ENCODE measurements around the gene SPPL3. TPM values are rescaled to one million over a fixed set of nuclear protein-coding genes. Genes with fewer than 3 reads are reported as not detected.

The SPPL3 gene
- polyA plus RNA-seq, 2 donors = 16.7 to 29.3 TPM

GRCh38 chr12:120755269-120755668, 148.9 kb downstream of the SPPL3 start:
- no peaks in the 10 kb centered on the region for H3K27me3 ChIP-seq (ENCODE audit: control insufficient read depth in 1 of 2, insufficient read depth in 2 of 2, low read length in 2 of 2)
- H3K27ac ChIP-seq (ENCODE audit: low read depth in 2 of 2, low read length in 1 of 2) = no peak overlapping the region
- H3K4me1 ChIP-seq (ENCODE audit: control insufficient read depth in 2 of 2, insufficient read depth in 2 of 2, low read length in 1 of 2) = no peaks in the 10 kb centered on the region
- H3K9me3 ChIP-seq (ENCODE audit: control insufficient read depth in 2 of 2, insufficient read depth in 1 of 2, low read depth in 1 of 2, low read length in 1 of 2) = no peaks in the 10 kb centered on the region
- no peak overlapping the region for H3K4me3 ChIP-seq (ENCODE audit: low read depth in 1 of 2, low read length in 2 of 2)
- H3K36me3 ChIP-seq (ENCODE audit: control insufficient read depth in 2 of 2, insufficient read depth in 2 of 2, low read length in 1 of 2) = peaks cover 0 to 8% of the 10 kb centered on the region in 2 donors

GRCh38 chr12:120754792-120755191, 149.4 kb downstream of the SPPL3 start:
- Histone ChIP-seq H3K4me1 (ENCODE audit: control insufficient read depth in 2 of 2, insufficient read depth in 2 of 2, low read length in 1 of 2) (no peaks in the 10 kb centered on the region), H3K27ac (ENCODE audit: low read depth in 2 of 2, low read length in 1 of 2) (no peak overlapping the region), H3K36me3 (ENCODE audit: control insufficient read depth in 2 of 2, insufficient read depth in 2 of 2, low read length in 1 of 2) (peaks cover 0 to 3% of the 10 kb centered on the region in 2 donors)

GRCh38 chr12:120751389-120751788, 152.8 kb downstream of the SPPL3 start:
- Histone ChIP-seq H3K4me1 (ENCODE audit: control insufficient read depth in 2 of 2, insufficient read depth in 2 of 2, low read length in 1 of 2) (no peaks in the 10 kb centered on the region), H3K27ac (ENCODE audit: low read depth in 2 of 2, low read length in 1 of 2) (no peak overlapping the region), H3K27me3 (ENCODE audit: control insufficient read depth in 1 of 2, insufficient read depth in 2 of 2, low read length in 2 of 2) (no peaks in the 10 kb centered on the region), H3K4me3 (ENCODE audit: low read depth in 1 of 2, low read length in 2 of 2) (no peak overlapping the region), H3K9me3 (ENCODE audit: control insufficient read depth in 2 of 2, insufficient read depth in 1 of 2, low read depth in 1 of 2, low read length in 1 of 2) (no peaks in the 10 kb centered on the region), H3K36me3 (ENCODE audit: control insufficient read depth in 2 of 2, insufficient read depth in 2 of 2, low read length in 1 of 2) (no peaks in the 10 kb centered on the region)
- WGBS, 2 donors = 95 to 97% methylated on average over 9 of the region's 9 CpGs

More at GRCh38 chr12:120754792-120755191, 149.4 kb downstream of the SPPL3 start:
- no peak overlapping the region for H3K4me3 ChIP-seq (ENCODE audit: low read depth in 1 of 2, low read length in 2 of 2)
- H3K9me3 ChIP-seq (ENCODE audit: control insufficient read depth in 2 of 2, insufficient read depth in 1 of 2, low read depth in 1 of 2, low read length in 1 of 2) = no peaks in the 10 kb centered on the region
- H3K27me3 ChIP-seq (ENCODE audit: control insufficient read depth in 1 of 2, insufficient read depth in 2 of 2, low read length in 2 of 2) = no peaks in the 10 kb centered on the region

GRCh38 chr12:120750806-120751205, 153.4 kb downstream of the SPPL3 start:
- Histone ChIP-seq H3K4me3 (ENCODE audit: low read depth in 1 of 2, low read length in 2 of 2) (no peak overlapping the region), H3K4me1 (ENCODE audit: control insufficient read depth in 2 of 2, insufficient read depth in 2 of 2, low read length in 1 of 2) (no peaks in the 10 kb centered on the region), H3K9me3 (ENCODE audit: control insufficient read depth in 2 of 2, insufficient read depth in 1 of 2, low read depth in 1 of 2, low read length in 1 of 2) (no peaks in the 10 kb centered on the region), H3K36me3 (ENCODE audit: control insufficient read depth in 2 of 2, insufficient read depth in 2 of 2, low read length in 1 of 2) (no peaks in the 10 kb centered on the region), H3K27ac (ENCODE audit: low read depth in 2 of 2, low read length in 1 of 2) (no peak overlapping the region), H3K27me3 (ENCODE audit: control insufficient read depth in 1 of 2, insufficient read depth in 2 of 2, low read length in 2 of 2) (no peaks in the 10 kb centered on the region)
- 94 to 97% methylated on average over 5 of the region's 5 CpGs for WGBS, 2 donors

GRCh38 chr12:120749256-120749655, 154.9 kb downstream of the SPPL3 start:
- Histone ChIP-seq H3K27ac (ENCODE audit: low read depth in 2 of 2, low read length in 1 of 2) (no peak overlapping the region), H3K9me3 (ENCODE audit: control insufficient read depth in 2 of 2, insufficient read depth in 1 of 2, low read depth in 1 of 2, low read length in 1 of 2) (no peaks in the 10 kb centered on the region), H3K4me3 (ENCODE audit: low read depth in 1 of 2, low read length in 2 of 2) (no peak overlapping the region), H3K27me3 (ENCODE audit: control insufficient read depth in 1 of 2, insufficient read depth in 2 of 2, low read length in 2 of 2) (no peaks in the 10 kb centered on the region), H3K36me3 (ENCODE audit: control insufficient read depth in 2 of 2, insufficient read depth in 2 of 2, low read length in 1 of 2) (no peaks in the 10 kb centered on the region), H3K4me1 (ENCODE audit: control insufficient read depth in 2 of 2, insufficient read depth in 2 of 2, low read length in 1 of 2) (no peaks in the 10 kb centered on the region)
- 73 to 74% methylated on average over 5 of the region's 5 CpGs for WGBS, 2 donors

- no peak overlapping the region for H3K4me3 ChIP-seq (ENCODE audit: low read depth in 1 of 2, low read length in 2 of 2)
- H3K27me3 ChIP-seq (ENCODE audit: control insufficient read depth in 1 of 2, insufficient read depth in 2 of 2, low read length in 2 of 2) = no peaks in the 10 kb centered on the region
- WGBS, 2 donors = 80 to 83% methylated on average over 7 of the region's 7 CpGs
- H3K4me1 ChIP-seq (ENCODE audit: control insufficient read depth in 2 of 2, insufficient read depth in 2 of 2, low read length in 1 of 2) = no peaks in the 10 kb centered on the region
- H3K36me3 ChIP-seq (ENCODE audit: control insufficient read depth in 2 of 2, insufficient read depth in 2 of 2, low read length in 1 of 2) = no peaks in the 10 kb centered on the region
- H3K9me3 ChIP-seq (ENCODE audit: control insufficient read depth in 2 of 2, insufficient read depth in 1 of 2, low read depth in 1 of 2, low read length in 1 of 2) = no peaks in the 10 kb centered on the region
- no peak overlapping the region for H3K27ac ChIP-seq (ENCODE audit: low read depth in 2 of 2, low read length in 1 of 2)
Observed at GRCh38 chr12:120748242-120748641, 155.9 kb downstream of the SPPL3 start.

GRCh38 chr12:120744922-120745493, 159.2 kb downstream of the SPPL3 start:
- Histone ChIP-seq H3K4me3 (ENCODE audit: low read depth in 1 of 2, low read length in 2 of 2) (no peak overlapping the region), H3K27ac (ENCODE audit: low read depth in 2 of 2, low read length in 1 of 2) (no peak overlapping the region), H3K27me3 (ENCODE audit: control insufficient read depth in 1 of 2, insufficient read depth in 2 of 2, low read length in 2 of 2) (no peaks in the 10 kb centered on the region), H3K9me3 (ENCODE audit: control insufficient read depth in 2 of 2, insufficient read depth in 1 of 2, low read depth in 1 of 2, low read length in 1 of 2) (no peaks in the 10 kb centered on the region), H3K4me1 (ENCODE audit: control insufficient read depth in 2 of 2, insufficient read depth in 2 of 2, low read length in 1 of 2) (no peaks in the 10 kb centered on the region), H3K36me3 (ENCODE audit: control insufficient read depth in 2 of 2, insufficient read depth in 2 of 2, low read length in 1 of 2) (peaks cover 0 to 3% of the 10 kb centered on the region in 2 donors)
- 88% methylated on average over 15 of the region's 15 CpGs for WGBS, 2 donors

- Histone ChIP-seq H3K36me3 (ENCODE audit: control insufficient read depth in 2 of 2, insufficient read depth in 2 of 2, low read length in 1 of 2) (peaks cover 0 to 16% of the 10 kb centered on the region in 2 donors), H3K27ac (ENCODE audit: low read depth in 2 of 2, low read length in 1 of 2) (no peak overlapping the region)
- WGBS, 2 donors = 72 to 83% methylated on average over 33 of the region's 33 CpGs
Observed at GRCh38 chr12:120741476-120742421, 162.4 kb downstream of the SPPL3 start.

GRCh38 chr12:120740871-120741270, 163.3 kb downstream of the SPPL3 start:
- no peaks in the 10 kb centered on the region for H3K27me3 ChIP-seq (ENCODE audit: control insufficient read depth in 1 of 2, insufficient read depth in 2 of 2, low read length in 2 of 2)
- no peaks in the 10 kb centered on the region for H3K9me3 ChIP-seq (ENCODE audit: control insufficient read depth in 2 of 2, insufficient read depth in 1 of 2, low read depth in 1 of 2, low read length in 1 of 2)
- H3K4me1 ChIP-seq (ENCODE audit: control insufficient read depth in 2 of 2, insufficient read depth in 2 of 2, low read length in 1 of 2) = no peaks in the 10 kb centered on the region
- no peak overlapping the region for H3K4me3 ChIP-seq (ENCODE audit: low read depth in 1 of 2, low read length in 2 of 2)
- WGBS, 2 donors = 80 to 86% methylated on average over 15 of the region's 15 CpGs
- H3K27ac ChIP-seq (ENCODE audit: low read depth in 2 of 2, low read length in 1 of 2) = no peak overlapping the region
- peaks cover 0 to 16% of the 10 kb centered on the region in 2 donors for H3K36me3 ChIP-seq (ENCODE audit: control insufficient read depth in 2 of 2, insufficient read depth in 2 of 2, low read length in 1 of 2)

More at GRCh38 chr12:120741476-120742421, 162.4 kb downstream of the SPPL3 start:
- no peaks in the 10 kb centered on the region for H3K4me1 ChIP-seq (ENCODE audit: control insufficient read depth in 2 of 2, insufficient read depth in 2 of 2, low read length in 1 of 2)
- H3K4me3 ChIP-seq (ENCODE audit: low read depth in 1 of 2, low read length in 2 of 2) = no peak overlapping the region
- H3K9me3 ChIP-seq (ENCODE audit: control insufficient read depth in 2 of 2, insufficient read depth in 1 of 2, low read depth in 1 of 2, low read length in 1 of 2) = no peaks in the 10 kb centered on the region
- no peaks in the 10 kb centered on the region for H3K27me3 ChIP-seq (ENCODE audit: control insufficient read depth in 1 of 2, insufficient read depth in 2 of 2, low read length in 2 of 2)

All from esophagus (tissue), 2 donors.